GM12891 (cell line): Measurements from ENCODE around the gene MST1.

ENCODE experiments used
- POLR2A ChIP-seq: IDR thresholded peaks from 2 replicates; pipeline ENCODE4 v1.6.1; 2011; ENCODE audit warnings: low read depth, low read length, control low read depth
- POLR2AphosphoS5 ChIP-seq: IDR thresholded peaks from 2 replicates; pipeline ENCODE4 v1.6.1; 2011; ENCODE audit warnings: low read depth, low read length, control low read depth
- POU2F2 ChIP-seq: IDR thresholded peaks from 2 replicates; pipeline ENCODE4 v1.6.1; 2011; ENCODE audit warnings: low read depth, mild to moderate bottlenecking, control low read depth, low read length, moderate library complexity
- TAF1 ChIP-seq: IDR thresholded peaks from 2 replicates; pipeline ENCODE4 v1.6.1; 2011; ENCODE audit warnings: low read depth, low read length, control low read depth

DNA sequence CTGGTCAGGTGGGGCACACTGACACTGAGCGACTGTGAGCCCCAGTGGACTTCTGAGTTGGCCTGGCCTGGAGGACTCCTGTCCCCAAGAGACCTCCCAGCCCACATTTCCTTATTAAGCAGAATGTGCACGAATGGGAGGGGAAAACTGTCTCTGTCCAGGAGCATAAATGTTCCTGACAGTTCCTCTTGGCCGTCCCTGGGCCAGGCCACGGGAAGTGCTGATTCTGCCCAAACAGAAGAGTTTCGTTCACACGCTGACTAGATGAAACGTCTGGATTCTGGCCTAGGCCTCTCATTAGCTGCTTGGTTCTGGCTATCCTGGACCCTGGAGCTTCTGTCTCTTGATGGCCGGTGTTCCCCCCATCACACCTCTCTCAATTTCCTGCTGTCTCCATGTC, 44.6 kb downstream of the MST1 start:
- TF ChIP-seq POLR2A: no peak
- no peak for TF ChIP-seq TAF1
- TF ChIP-seq POLR2AphosphoS5: no peak
- TF ChIP-seq POU2F2: no peak
